Limb (tissue), 2 donors: Measurements from ENCODE around the gene TWF2.

ENCODE experiments used
- DNase-seq, 2 donors: peaks; one replicate each; pipeline ENCODE4 v3.0.0-alpha.2; 2016; ENCODE audit errors: extremely low spot score in 2 of 2

Gene TWF2

DNA sequence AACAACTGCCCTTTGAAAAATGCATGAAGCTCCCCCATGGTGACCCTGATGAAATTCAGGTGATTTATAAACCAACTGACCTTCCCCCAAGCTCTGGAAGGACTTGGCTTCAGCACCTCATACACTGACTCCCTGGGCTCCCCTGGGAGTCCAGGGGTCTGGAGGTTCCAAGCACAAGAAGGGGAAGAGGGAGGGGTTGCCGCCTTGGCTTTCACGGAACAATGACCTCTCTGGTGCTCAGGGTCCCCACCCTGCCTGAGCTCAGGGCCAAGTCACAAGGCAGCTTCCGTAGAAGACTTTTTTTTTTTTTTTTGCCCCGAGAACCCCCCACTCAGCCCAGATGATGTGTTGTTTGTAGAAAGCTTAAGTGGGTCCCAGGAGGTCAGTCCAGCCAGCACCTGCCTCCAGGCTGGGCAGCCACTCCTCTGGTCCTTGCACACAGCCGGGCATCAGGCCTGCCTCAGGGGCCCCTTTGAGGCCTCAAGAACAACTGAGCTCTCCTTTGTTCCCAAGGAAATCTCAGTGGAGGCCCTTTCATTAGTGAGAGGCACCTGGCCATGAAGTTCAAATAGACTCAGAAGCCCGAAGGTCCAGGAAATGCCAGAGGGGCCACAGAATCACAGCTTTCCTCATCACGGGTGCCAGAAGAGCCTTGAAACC, 55.0 kb downstream of the TWF2 start:
- no peak for DNase-seq

DNA sequence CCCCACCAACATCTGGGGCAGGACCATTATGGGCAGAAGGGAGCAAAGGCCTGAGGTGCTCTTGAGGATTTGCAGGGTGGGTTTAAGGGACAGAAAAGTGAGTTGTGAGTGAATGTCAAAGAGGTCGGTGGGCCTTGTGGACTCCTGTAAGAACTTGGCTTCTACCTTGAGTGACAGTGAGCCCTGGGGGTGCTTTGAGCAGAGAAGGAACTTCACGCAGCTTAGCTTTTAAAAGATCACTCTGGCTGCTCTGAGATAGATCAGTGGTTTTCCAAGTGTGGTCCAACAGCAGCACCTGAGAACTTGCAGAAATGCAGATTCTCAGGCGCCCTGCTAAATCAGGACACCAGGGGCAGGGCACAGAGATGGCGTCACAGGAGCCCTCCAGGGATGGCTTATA, 56.3 kb downstream of the TWF2 start:
- DNase-seq: no peak

DNA sequence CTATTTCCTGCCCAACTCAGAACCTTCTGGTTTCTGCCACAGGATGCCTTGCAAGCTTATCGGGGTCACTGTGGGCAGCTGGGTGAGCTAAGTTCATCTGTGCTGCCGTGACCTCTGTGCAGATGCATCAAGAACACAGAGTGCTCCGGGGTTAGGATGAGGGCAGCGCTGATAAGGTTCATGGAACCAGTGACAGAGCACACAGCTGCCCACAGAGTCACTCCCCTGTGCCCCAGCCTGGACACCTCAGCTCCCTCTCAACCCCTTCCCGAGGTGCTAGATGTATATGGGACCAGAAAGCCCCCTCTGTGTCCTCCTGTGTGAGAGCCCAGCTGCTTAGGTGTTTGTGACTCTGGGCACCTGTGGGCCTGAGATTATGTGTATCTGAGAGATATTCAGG, 56.8 kb downstream of the TWF2 start:
- DNase-seq: no peak

DNA sequence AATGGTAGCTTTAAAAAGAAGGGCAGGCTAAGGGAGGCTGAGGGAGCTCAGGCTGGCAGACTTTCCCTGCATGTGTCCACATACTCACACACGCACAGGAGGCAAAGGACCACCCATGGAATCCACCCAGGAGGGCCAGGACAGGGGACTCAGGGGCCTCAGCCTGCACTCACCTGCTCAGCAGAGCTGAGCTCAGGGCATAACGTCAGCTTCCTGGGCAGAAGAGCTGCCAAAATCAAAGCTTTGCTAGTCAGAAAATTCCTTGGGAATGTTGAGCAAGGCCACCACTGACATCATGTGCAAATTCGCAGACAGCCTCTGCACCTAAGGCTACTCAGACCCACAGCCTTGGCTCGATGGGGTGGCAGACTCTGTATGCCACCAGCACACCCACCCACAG, 57.4 kb downstream of the TWF2 start:
- DNase-seq: no peak
